Cardiac fibroblast (primary cell): ENCODE results near the gene ESD.

Experiments used
- DNase-seq, 2 donors: peaks; one replicate each; pipeline versions ENCODE4 v3.0.0 to v3.0.0-alpha.2; 2010; ENCODE audit warnings: low read depth in 2 of 2
- H3K4me3 ChIP-seq, 2 donors: replicated peaks in 1 of 2; 1 replicate in 1 of 2; 2 replicates in 1 of 2; pipeline ENCODE4 v1.5.1; 2011; ENCODE audit warnings: low read depth in 2 of 2, low read length in 2 of 2, mild to moderate bottlenecking in 2 of 2, moderate library complexity in 1 of 2
- TF ChIP-seq, protein P1 (sequence below): IDR thresholded peaks from one replicate; pipeline ENCODE4 v1.5.1; 2011; ENCODE audit warnings: low read depth, mild to moderate bottlenecking, low read length, inconsistent platforms

The ESD gene

DNA sequence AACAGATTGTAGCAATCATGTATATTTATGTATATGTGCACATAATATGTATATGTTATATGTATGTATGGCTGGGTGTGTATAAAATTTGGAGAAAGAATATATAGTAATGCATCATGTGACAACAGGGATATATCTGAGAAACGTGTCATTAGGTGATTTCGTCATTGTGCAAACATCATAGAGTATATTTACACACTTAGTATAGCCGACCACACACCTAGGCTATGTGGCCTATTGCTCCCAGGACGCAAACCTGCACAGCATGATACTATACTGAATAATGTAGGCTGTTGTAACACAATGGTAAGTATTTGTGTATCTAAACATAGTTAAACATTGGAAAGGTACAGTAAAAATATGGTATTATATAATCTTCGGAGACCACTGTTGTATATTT is 43.8 kb downstream of the ESD start:
- TF ChIP-seq, protein P1, sequence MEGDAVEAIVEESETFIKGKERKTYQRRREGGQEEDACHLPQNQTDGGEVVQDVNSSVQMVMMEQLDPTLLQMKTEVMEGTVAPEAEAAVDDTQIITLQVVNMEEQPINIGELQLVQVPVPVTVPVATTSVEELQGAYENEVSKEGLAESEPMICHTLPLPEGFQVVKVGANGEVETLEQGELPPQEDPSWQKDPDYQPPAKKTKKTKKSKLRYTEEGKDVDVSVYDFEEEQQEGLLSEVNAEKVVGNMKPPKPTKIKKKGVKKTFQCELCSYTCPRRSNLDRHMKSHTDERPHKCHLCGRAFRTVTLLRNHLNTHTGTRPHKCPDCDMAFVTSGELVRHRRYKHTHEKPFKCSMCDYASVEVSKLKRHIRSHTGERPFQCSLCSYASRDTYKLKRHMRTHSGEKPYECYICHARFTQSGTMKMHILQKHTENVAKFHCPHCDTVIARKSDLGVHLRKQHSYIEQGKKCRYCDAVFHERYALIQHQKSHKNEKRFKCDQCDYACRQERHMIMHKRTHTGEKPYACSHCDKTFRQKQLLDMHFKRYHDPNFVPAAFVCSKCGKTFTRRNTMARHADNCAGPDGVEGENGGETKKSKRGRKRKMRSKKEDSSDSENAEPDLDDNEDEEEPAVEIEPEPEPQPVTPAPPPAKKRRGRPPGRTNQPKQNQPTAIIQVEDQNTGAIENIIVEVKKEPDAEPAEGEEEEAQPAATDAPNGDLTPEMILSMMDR, result no peak
- H3K4me3 ChIP-seq, result no peak overlapping the region
- DNase-seq, result no peak

DNA sequence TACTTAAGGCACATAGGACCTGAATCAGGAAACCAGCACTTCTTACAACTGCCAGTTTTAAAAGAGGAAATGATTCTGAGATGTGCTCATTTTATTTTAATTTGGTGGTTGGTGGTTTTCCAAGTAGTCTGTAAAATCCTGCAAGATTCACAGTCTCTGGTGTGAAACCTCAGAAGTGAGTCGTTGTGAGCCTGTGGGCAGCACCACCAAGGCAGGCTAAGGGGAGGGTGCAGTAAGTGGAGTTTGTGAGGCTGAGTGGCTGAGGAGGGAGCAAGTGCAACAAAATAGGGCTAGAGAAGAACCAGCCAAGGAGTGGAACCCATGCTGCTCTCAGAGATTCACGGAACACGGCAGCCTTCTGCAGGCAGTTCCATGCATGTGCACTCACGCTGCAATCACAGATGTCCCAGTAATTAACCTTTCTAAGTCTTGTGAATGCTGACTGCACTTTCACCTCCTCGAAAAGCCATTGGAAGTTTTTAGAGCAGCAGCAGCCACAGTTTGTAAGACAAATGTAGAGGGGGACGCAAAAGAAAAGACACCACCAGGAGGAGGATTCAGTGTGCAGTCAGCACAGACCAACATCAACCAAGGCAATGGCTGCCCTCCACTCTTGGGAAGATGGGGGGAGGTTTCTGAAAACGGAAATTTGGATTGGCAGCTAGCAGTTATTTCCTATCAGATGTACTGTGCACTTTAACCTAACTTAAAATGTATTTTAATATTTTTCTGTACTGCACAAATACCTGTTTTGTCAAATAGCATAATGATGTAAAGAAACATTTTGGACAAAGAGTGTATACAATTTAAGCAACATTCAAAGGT is 44.9 kb downstream of the ESD start:
- H3K4me3 ChIP-seq, result no peak overlapping the region
- peak in 1 of 2 donors; percentile 18 for DNase-seq
- TF ChIP-seq, protein P1, result no peak

DNA sequence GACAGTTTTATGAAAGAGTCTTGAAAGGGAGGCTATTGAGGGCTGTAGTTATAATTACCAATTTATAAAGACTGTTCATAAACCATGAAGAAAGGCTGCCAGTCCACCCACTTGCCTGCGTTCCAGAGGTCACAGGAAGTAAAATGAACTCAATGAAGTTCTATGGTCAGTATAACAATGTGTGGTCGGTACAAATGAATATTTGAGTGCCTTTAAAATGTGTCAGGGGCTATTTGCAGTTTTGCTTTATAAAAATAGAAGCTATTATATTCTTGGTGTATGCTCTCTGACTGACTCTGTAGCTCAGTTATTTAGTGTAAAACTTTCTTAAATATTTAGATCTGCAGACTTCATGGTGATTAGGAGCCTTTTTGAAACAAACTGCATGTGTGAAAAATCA is 47.0 kb downstream of the ESD start:
- DNase-seq, result peak in 1 of 2 donors; percentile 36
- TF ChIP-seq, protein P1, result no peak
- H3K4me3 ChIP-seq, result no peak overlapping the region

DNA sequence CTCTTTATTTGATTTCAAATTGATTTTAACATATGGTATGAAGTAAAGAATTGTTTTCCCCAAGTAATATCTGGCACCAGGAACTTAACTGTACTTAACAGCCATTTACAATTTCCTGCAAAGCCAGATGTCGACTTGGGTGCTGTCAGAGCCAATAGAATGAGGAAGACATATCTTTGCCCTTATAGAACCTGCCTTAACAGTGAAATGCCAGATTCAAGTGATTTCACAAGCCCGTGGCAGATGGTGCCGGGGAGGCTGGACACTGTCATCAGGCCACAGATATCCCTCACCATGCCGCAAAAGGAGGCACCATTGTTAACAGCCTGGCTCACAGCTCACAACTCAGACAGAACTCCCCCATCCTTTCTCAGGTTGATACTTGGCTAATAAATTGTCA is 48.7 kb downstream of the ESD start:
- H3K4me3 ChIP-seq, result no peak overlapping the region
- TF ChIP-seq, protein P1, result no peak
- no peak for DNase-seq

DNA sequence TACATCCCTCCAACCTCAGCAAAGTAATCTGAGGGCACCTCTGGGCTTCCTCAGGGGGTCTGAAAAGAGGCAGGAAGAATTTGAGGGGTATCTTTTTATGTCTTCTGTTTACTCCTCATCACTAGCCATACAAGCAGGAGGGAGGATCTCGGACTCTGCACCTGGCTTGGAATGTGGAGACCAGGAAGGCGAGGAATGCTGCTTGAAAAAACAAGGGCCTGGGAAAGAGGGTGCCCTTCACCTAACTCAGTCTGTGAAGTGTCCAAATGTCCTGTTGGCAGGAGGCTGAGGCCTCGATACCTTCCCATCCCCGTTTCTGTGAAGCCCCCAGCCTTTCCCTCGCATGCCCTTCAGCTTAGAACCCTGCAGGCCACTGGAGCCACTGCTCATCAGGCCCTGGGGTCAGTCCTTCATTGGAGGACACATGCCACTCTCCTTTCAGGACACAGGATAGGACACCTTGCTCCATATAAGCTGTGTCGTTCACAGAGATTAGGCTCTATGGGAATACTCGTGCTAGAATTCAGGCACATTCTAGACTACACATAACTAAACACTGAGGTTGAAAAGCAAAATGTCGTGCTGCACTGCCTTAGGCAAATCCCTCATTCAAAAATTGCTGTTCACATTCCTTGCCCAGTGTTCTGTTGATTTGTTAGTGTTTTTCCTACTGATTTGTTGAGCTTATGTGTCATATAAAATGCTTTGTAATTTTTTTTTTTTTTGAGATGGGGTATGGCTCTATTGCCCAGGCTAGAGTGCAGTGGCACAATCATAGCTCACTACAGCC is 49.7 kb downstream of the ESD start:
- TF ChIP-seq, protein P1, result no peak
- H3K4me3 ChIP-seq, result no peak overlapping the region
- no peak for DNase-seq

DNA sequence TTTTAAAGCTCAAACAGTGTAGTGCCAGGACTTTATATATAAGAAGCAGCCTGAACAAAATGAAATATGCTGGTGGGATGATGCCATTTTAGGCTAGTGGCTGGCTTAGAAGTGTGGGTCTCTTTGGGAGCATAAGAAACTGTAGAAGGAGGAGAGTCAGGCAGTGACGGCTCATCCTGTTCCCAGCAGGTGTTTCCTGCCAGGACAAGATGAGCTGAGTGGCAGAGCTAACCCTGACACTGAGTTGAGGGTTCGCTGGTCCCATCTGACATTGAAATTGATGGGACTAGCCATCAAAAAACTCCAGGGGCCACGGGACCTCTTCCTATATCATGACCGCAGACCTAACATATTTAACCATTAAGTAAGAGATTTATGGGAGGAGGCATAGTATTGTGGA is 51.3 kb downstream of the ESD start:
- H3K4me3 ChIP-seq, result no peak overlapping the region
- no peak for DNase-seq
- TF ChIP-seq, protein P1, result no peak
